Upper lobe of right lung (tissue), 1 donor: ENCODE measurements around the gene PALM. TPM values are rescaled to one million over a fixed set of nuclear protein-coding genes. Genes with fewer than 3 reads are reported as not detected.

ENCODE experiments used
- ATAC-seq: fragments of 200-7000 bp; cut with Tn5 transposase; one replicate; pipeline ENCODE4 v1.9.1; 2020; ENCODE audit warnings: mild to moderate bottlenecking, moderate library complexity
- DNase-seq: peaks from one replicate; pipeline ENCODE4 v3.0.0-alpha.2; 2020
- H3K27ac ChIP-seq: fragments of 200-600 bp; one replicate; pipeline ENCODE4 v1.8.0; 2022
- H3K27me3 ChIP-seq: fragments of 200-600 bp; one replicate; pipeline ENCODE4 v1.8.0; 2022; ENCODE audit warnings: mild to moderate bottlenecking
- H3K36me3 ChIP-seq: fragments of 200-600 bp; one replicate; pipeline ENCODE4 v1.8.0; 2022
- H3K4me1 ChIP-seq: fragments of 200-600 bp; one replicate; pipeline ENCODE4 v1.8.0; 2022
- H3K4me3 ChIP-seq: fragments of 200-600 bp; one replicate; pipeline ENCODE4 v1.8.0; 2022; ENCODE audit warnings: mild to moderate bottlenecking
- H3K9me3 ChIP-seq: fragments of 200-600 bp; one replicate; pipeline ENCODE4 v1.8.0; 2022
- intact Hi-C: fragments of 100-400 bp; cut with DNase I; formaldehyde crosslinking; loops from one replicate; pipeline ENCODE4 v1.11.0; 2022
- total RNA-seq: library from RNA; stranded (reverse); fragmentation: NEBNext Ultra II Directional; extraction: Animal tissue kit (Norgen Biotek cat#: 25700); gene quantifications from one replicate; pipeline ENCODE4 v1.2.1, GENCODE V29; 2021
- TF ChIP-seq, protein P1 (sequence below): fragments of 200-600 bp; IDR thresholded peaks from one replicate; pipeline ENCODE4 v1.8.0; 2022; ENCODE audit warnings: antibody characterized with exemption
- donor health status: DM: no; HTN: yes; CAD: no; lungs with severe emphysema.

Gene PALM
- total RNA-seq, 1 donor from 2014 or later = 56.9 TPM

DNA sequence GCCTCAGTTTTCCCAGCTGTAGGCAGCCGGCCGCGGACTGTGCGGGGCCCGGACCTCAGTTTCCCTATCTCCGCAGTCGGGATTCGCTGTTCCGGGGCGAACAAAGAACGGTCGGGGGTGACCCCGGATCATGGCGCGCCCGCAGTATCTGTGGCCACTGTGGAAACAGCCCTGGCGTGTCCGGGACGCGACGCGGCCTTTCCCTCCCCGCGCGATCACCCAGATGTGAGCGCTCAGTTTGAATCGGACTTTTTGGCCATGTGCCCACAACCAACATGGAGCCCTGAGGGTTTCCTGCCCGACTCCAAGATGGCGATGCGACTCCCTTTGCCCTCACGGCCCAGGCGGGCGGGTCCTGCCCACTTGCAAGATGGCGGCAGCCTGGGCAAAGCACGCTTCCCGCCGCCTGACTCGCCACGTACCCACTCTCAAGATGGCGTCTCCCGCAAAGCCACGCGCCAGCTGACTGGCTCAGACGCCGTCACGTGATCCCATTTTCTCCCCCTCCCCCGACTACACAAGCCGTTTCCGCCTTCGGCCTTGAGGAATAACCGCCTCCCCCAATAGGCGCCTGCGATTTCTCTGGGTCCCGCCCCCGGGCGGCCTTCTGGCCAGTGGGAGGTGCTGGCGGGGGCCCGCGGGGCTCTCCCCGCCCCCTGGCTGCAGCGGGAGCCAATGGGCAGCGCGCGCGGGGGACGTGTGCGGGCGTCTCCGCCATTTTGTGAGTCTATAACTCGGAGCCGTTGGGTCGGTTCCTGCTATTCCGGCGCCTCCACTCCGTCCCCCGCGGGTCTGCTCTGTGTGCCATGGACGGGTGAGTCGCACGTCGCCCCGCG is 88.2 kb downstream of the PALM start, which contains the start of gene PTBP1:
Gene PTBP1 (plus strand): TSS at position 761 of the 836 bp plus-strand sequence. CDS start 46 bp downstream, at position 807.
- Histone ChIP-seq H3K9me3 (no peaks in the 10 kb centered on the region), H3K27me3 (no peaks in the 10 kb centered on the region), H3K27ac (peak within 1 kb of the TSS; percentile 93), H3K36me3 (peaks cover 25% of the 10 kb centered on the region), H3K4me1 (peaks cover 40% of the 10 kb centered on the region), H3K4me3 (peak within 1 kb of the TSS; percentile 86)
- peak; percentile 100 for DNase-seq
- ATAC-seq = peak; percentile 91
- TF ChIP-seq, protein P1, sequence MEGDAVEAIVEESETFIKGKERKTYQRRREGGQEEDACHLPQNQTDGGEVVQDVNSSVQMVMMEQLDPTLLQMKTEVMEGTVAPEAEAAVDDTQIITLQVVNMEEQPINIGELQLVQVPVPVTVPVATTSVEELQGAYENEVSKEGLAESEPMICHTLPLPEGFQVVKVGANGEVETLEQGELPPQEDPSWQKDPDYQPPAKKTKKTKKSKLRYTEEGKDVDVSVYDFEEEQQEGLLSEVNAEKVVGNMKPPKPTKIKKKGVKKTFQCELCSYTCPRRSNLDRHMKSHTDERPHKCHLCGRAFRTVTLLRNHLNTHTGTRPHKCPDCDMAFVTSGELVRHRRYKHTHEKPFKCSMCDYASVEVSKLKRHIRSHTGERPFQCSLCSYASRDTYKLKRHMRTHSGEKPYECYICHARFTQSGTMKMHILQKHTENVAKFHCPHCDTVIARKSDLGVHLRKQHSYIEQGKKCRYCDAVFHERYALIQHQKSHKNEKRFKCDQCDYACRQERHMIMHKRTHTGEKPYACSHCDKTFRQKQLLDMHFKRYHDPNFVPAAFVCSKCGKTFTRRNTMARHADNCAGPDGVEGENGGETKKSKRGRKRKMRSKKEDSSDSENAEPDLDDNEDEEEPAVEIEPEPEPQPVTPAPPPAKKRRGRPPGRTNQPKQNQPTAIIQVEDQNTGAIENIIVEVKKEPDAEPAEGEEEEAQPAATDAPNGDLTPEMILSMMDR = peak; percentile 13
- intact Hi-C loops = no loop called here

Other genes with a start within 250 kb of the PALM start
- 37.8 TPM for gene SHC2, start 247.9 kb upstream of the PALM start, total RNA-seq
- gene MADCAM1, start 212.4 kb upstream of the PALM start, total RNA-seq = 1.2 TPM
- gene TPGS1, start 201.4 kb upstream of the PALM start, total RNA-seq = 19.9 TPM
- 40.9 TPM for gene CDC34, start 177.2 kb upstream of the PALM start, total RNA-seq
- gene GZMM, start 164.9 kb upstream of the PALM start, total RNA-seq = 2.9 TPM
- 359 TPM for gene BSG, start 136.3 kb upstream of the PALM start, total RNA-seq
- 0.52 TPM for gene HCN2, start 119.1 kb upstream of the PALM start, total RNA-seq
- 36.0 TPM for gene POLRMT, start 75.4 kb upstream of the PALM start, total RNA-seq
- 0.52 TPM for gene FGF22, start 69.1 kb upstream of the PALM start, total RNA-seq
- 32.9 TPM for gene RNF126, start 45.7 kb upstream of the PALM start, total RNA-seq
- 114 TPM for gene FSTL3, start 32.5 kb upstream of the PALM start, total RNA-seq
- not detected for gene PRSS57, start 13.5 kb upstream of the PALM start, total RNA-seq
- 15.9 TPM for gene MISP, start 42.2 kb downstream of the PALM start, total RNA-seq
- gene PTBP1, start 88.5 kb downstream of the PALM start, total RNA-seq = 245 TPM
- 0.46 TPM for gene PLPPR3, start 113.0 kb downstream of the PALM start, total RNA-seq
- gene AZU1, start 118.9 kb downstream of the PALM start, total RNA-seq = 0.75 TPM
- gene PRTN3, start 132.1 kb downstream of the PALM start, total RNA-seq = not detected
- 0.52 TPM for gene ELANE, start 143.4 kb downstream of the PALM start, total RNA-seq
- gene CFD, start 150.7 kb downstream of the PALM start, total RNA-seq = 153 TPM
- gene MED16, start 184.3 kb downstream of the PALM start, total RNA-seq = 51.8 TPM
- gene RNU6-9, start 184.5 kb downstream of the PALM start, total RNA-seq = not detected
- 50.7 TPM for gene R3HDM4, start 204.3 kb downstream of the PALM start, total RNA-seq
- gene KISS1R, start 208.4 kb downstream of the PALM start, total RNA-seq = not detected
- 16.1 TPM for gene ARID3A, start 217.1 kb downstream of the PALM start, total RNA-seq